GM19397 (cell line): Measurements from ENCODE around the gene HIBADH.

ENCODE experiments used
- ATAC-seq: cut with Tn5 transposase; IDR thresholded peaks from one replicate; pipeline ENCODE4 v1.9.1; 2021; ENCODE audit warnings: mild to moderate bottlenecking, moderate library complexity; ENCODE audit not compliant: unreplicated experiment

Gene HIBADH

DNA sequence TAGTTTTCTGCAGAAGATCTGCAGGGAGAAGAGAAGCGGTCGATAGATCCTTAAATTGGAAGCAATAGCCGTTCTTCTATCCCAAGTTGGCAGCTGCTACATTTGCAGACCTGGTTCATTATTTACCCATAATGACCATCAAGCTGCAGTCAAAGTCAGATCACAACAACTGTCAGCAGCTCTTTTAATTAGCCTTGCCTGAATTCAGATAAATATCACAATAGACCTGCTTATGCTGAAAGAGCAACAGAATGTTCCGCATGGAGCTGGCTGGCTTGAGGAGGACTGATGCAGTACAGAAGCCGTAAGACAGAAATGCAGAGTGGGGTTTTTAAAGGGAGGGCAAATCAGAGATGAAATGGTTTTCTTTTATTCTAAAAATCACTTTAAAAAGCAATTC lies 109.4 kb downstream of the HIBADH start:
- ATAC-seq: no peak

- ATAC-seq: no peak
Observed at GRCh38 chr7:27551803-27552400, 110.8 kb downstream of the HIBADH start.

DNA sequence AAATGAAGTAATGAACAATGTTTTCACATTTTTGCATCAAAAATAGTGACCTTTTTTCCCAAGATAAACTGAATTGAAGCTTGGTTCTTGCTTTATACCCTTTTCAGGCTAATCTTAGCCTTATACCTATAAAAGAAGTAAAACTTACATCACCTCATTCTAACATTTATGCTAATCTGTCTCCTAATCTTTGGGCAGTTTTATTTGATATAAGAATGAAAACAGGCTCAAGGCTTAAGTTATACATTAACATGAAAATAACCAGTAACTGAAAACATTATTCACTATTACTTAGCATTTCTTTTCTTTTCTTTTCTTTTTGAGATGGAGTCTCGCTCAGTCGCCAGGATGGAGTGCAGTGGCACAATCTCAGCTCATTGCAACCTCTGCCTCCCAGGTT lies 113.1 kb downstream of the HIBADH start:
- no peak for ATAC-seq

GRCh38 chr7:27548304-27548703 lies 114.4 kb downstream of the HIBADH start:
- ATAC-seq: no peak

DNA sequence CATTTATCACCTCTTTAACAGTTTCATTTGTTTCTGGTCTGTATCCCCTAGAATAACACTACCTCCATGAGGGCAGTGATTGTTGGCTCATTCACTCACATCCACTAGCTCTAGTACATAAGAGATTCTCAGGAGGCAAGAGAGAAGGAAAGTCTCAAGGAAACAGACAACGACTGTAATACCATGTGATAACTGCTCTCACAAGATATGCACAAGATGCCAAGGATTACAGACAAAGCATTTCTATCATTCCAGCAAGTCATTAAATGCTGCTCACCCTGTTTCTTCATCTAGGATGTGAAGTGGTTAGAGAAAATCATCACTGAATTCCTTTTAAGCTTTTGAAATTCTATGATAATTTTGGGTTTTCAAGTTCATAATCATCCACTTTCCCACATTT lies 115.3 kb downstream of the HIBADH start:
- no peak for ATAC-seq

GRCh38 chr7:27546610-27547009 lies 116.1 kb downstream of the HIBADH start:
- no peak for ATAC-seq

- ATAC-seq: no peak
Observed at GRCh38 chr7:27535795-27536194, 126.9 kb downstream of the HIBADH start.

- no peak for ATAC-seq
Observed at GRCh38 chr7:27533652-27534081, 129.0 kb downstream of the HIBADH start.

DNA sequence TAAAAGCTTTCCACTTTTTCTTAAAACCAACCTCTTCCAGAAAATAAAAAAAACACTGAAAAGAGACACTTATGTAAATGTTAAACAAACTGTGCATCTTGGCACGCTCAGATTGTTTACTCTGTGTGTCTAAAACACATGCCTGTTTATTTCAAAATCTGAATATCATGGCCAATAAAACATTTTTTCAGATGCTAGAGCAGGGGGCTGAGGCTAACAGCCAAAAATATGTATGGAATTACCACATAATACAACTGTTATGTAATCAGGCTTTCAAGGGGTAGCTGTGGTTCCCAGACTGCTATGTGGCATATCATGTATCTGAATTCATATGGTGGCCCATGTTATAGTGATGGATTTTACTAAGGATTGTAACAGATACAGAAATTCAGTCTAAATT lies 130.4 kb downstream of the HIBADH start:
- no peak for ATAC-seq

DNA sequence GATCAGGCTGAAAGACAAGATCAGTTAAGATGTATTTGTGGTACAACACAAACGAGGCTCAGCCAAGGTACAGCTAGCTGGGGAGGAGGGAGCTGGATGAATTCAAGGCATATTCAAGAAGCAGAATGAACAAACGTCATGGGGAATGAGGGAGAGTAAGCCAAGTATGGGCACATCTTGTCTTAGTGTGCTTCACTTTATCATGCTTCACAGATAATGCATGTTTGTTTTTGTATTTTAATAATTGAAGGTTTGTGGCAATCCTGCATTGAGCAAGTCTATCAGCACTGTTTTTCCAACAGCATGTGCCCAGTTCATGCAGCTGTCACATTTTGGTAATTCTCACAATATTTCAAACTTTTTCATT lies 135.4 kb downstream of the HIBADH start:
- ATAC-seq: no peak

DNA sequence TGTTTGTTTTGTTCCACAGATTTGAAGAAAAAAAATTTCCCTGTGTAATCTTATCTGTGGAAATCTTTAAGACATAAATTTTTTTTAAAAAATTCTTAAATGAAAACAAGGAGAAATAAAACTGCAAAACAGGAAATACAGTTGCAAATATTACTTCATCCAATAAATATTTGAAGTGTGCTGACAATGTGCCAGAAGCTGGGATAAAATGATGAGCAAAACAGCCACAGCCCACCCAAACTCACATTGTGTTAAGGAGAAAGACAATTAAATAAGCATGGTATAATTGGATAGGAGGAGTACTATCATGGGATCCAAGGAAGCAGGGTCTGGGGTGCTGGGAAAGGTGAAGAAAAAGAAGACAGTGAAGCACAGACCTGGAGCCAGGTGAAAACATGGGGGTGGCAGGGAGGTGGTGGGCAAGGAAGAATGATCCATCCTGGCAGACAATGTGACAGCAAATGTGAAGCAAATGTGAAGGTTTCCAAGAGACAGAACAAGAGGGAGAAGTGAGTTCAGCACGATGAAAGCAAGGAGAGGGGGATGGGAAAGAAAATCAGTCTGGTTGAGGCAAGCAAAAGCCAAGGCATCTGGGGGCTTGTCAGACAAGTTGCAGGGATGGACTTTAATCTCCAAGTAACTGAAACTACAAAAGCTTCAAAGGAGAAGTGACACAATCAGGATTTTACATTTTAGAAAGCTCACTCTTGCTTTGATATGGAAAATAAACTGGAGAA lies 135.9 kb downstream of the HIBADH start:
- ATAC-seq: no peak

GRCh38 chr7:27526131-27526530 lies 136.6 kb downstream of the HIBADH start:
- no peak for ATAC-seq

DNA sequence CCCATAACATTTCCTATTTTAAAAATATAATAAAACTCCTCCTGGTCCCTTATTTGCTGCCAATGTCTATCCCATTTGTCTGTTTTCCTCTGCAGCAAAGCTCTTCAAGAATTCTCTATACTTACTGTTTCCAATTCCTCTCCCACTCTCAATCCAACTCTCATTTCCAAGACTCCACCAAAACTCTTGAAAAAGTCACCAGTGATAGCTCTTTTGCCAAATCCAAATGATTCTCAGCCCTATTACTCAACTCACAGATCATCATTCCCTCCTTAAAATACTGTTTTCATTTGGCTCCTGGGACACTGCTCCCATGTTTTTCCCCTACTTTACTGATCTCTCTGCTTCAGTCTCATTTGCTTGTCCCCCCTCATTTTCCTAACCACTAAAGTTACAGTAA lies 139.4 kb downstream of the HIBADH start:
- no peak for ATAC-seq

DNA sequence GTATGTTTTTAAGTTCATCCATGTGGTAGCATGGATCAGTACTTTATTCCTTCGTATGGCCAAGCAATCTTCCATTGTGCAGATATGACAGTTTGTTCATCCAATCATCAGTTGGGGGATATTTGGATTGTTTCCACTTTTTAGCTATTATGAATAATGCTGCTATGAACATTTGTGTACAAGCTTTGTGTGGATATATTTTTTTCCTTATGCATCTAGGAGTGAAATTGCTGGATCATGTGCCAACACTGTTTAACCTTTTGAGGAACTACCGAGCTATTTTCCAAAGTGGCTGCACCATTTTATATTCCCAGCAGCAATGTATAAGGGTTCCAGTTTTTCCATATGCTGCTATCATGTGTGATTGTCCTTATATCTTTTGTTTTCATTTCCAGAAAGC lies 140.1 kb downstream of the HIBADH start:
- ATAC-seq: no peak

DNA sequence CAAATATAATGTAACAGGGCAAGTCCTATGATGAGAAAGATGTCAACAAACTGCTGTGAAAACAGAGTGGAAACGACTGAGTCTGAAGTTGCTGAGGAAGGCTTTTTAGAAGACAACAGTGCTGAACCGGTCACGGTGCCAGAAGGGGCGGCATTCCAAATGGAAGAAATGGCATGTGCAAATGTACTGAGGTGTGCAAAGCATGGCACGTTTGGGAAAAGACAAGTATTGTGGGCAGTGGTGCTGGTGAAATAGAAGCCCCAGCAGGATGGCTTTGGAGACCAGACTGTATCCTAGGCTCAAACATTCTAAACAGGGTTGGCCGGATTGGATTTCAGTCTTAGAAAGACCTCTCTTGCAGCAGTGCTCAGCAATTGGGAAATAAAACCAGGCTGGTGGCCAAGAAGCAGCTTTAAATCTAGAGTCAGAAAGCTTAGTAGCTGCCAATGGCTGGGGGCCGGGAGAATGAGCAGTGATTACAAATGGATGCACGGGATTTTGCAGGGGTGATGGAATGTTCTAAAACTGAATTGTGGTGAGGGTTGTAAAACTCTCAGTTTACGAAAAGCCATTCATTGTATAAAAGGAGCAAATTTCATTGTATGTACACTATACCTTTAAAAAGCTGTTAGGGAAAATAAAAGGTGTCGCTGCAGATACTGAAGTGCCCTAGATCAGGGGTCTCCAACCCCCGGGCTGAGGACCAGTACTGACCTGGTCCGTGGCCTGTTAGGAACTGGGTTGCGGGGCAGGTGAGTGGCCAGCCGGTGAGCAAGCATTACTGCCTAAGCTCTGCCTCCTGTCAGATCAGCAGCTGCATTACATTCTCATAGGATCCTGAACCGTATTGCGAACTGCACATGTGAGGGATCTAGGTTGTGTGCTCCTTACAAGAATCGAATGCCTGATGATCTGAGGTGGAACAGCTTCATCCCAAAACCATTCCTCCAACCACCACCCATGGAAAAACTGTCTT lies 141.6 kb downstream of the HIBADH start:
- no peak for ATAC-seq

- ATAC-seq: no peak
Observed at GRCh38 chr7:27519793-27520469, 142.8 kb downstream of the HIBADH start.

GRCh38 chr7:27518561-27519350 lies 143.9 kb downstream of the HIBADH start:
- ATAC-seq: no peak

- ATAC-seq: no peak
Observed at GRCh38 chr7:27516421-27516820, 146.3 kb downstream of the HIBADH start.

GRCh38 chr7:27515933-27516332 lies 146.8 kb downstream of the HIBADH start:
- ATAC-seq: no peak

- no peak for ATAC-seq
Observed at GRCh38 chr7:27514861-27515260, 147.8 kb downstream of the HIBADH start.
